GM21526 (cell line): ENCODE measurements around the gene ARPC1A.
"Not testable (repeated sequence)": the region's sequence is repeated elsewhere in the genome, so short reads cannot be mapped to it uniquely, and the experiment has no call there.

ENCODE experiments used
- ATAC-seq: cut with Tn5 transposase; IDR thresholded peaks from one replicate; pipeline ENCODE4 v1.9.1; 2021; ENCODE audit warnings: moderate library complexity; ENCODE audit not compliant: unreplicated experiment, low FRiP score

The ARPC1A gene

DNA sequence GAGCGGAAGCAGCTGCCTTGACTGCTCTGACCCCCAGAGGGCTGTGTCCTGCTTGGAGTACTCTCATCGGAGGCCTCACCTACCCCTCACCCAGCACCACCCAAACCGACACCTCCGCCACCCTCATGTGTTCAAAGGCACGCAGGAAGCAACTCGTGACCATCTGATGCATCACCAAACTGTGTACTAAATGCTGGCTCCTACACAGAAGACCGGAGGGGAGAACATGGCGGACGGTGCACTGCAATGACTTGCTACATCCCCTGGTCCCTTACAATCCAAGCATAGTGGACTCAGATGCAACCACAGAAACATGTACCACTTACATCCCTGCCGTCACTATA, 79.3 kb downstream of the ARPC1A start:
- no peak for ATAC-seq

DNA sequence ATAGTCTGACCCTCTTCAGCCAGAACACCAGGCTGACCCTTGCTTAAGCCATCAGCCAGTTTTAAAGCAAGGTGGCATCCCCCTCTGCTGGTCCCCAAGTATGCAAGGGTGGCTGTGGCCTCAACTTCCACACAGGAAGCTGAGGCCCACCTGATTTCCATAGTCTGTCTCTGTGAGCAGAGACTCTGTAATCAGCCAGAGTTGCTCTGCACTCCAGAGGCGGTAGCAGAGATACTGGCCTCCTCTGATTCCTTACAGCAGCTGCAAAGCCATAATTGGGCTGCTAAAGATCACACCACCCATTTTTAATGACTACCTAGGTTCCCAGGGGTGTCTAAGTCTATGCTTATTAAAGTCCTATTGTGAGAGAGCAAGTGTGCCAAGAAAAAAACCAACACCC, 80.9 kb downstream of the ARPC1A start:
- no peak for ATAC-seq

DNA sequence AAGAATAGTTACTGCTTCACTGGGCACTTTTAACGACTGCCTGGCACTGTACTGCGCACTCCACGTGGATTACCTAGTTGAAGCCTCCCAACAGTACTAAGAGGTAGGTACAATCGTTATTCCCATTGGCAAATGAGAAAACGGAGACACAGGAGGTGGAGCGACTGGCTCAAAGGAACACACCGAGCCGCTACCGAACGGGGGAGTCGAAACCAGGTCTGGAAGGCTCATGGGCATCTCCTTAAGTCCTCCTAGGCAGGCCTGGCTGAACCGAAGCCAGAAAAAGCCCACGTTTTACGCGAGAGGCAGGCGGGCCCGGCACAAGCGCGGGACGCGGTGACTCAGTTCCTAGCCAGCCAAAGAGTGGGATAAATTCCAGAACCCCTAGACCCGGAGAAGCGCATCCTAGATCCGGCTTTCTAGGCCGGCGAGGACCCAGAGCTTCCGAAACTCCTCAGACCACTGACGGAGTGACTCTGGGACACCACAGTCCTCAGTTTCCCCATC, 82.2 kb downstream of the ARPC1A start:
- ATAC-seq = peak; percentile 3

DNA sequence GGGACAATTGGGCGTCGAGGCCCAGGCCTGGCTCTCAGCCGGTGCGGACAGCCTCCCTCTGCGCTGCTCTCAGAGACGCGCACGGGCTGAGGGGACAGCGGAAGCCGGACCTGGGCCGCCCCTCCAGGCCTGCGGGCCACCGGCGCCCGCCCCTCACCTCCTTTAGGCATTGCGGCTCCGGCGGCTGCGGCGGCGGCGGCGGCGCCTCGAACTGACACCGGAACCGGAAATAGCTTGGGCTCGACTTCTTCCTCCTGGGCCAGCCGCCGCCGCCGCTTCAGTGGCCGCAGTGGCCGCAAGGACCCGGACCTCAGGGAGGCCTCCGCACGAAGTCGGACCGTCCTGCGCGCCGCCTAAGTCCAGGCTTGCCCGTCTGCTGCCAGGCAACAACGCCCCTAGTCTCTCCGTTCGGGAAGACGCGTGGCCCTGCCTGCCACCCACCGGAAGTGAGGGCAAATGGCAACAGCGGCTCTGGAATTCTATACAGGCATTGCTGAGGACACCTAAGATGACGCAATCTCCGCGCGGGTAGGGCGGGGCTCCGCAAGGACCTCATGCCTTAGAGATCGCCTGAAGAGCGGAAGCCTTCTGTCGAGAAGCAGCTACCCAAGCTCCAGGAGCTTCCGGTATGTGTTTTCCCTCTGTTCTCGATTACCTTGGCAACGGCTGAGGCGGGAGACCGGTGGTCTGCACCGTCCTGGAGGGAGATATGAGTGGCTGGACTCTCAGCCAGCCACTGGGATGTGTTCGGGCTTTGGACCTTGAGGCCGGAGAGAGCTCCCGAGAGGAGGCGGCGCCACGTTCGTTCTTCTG, 82.9 kb downstream of the ARPC1A start, which contains the start of the genes BUD31 and PDAP1:
Gene BUD31, plus strand, starts transcription at position 591 of the 813 bp plus-strand sequence. CDS start 2,124 bp downstream, outside the sequence.
Gene PDAP1, minus strand, starts transcription at position 219 of the 813 bp plus-strand sequence. Its CDS starts 49 bp downstream, at position 170.
- ATAC-seq = peak; percentile 58

DNA sequence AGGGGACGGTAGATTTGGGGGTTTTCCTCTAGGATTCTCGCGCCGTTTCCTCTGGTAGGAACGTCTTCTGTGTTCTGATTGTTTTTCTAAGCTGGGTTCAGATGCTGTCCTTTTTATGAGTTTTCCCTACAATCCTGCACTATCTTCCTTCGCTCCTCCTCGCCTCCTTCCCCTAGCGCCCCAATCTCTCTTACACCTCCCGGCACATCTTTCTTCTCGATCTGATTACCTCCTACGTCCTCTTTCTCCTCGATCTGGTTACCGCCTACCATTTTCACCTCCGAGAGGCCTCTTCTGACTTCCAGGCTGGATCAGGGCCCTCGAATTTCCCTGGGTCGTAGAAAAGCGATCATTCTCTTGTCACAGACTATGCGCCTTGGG, 83.5 kb downstream of the ARPC1A start:
- ATAC-seq = peak; percentile 4

DNA sequence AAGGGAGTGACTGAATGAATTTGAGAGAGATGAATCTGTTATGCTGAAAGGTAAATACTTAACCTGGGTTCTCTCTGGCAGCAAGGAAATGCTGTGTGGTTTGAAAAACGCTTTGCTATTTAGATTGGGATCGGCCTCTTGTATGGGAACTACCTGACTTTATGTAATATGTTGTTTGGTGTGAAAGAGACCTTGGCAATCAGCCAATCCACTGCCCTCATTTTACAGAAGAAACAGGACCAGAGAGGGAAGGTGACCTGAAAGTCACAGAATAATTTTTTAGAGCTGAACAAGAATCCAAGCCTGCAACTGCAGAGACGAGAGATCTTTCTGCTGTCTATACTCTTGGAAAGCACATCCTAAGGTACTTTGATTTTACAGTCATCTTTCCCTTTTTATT, 84.1 kb downstream of the ARPC1A start:
- ATAC-seq = no peak

DNA sequence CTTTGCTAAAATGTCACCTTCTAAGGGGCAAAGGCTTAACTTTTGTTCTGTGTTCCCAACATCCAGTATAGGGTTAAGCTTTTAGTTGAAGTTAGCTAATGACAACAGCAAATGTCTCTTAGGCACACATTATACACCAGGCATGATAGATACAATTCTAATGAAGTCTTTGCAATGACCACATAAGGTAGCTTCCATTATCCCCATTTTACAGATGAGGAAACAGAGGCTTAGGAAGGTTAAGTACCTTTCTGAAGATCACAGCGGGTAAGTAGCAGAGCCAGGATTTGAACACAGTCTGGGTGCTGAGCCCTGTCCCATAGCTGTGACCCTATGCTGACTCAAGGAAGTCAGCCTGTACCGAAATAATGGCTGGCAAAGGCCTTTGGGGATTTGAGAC, 84.9 kb downstream of the ARPC1A start:
- ATAC-seq = no peak

DNA sequence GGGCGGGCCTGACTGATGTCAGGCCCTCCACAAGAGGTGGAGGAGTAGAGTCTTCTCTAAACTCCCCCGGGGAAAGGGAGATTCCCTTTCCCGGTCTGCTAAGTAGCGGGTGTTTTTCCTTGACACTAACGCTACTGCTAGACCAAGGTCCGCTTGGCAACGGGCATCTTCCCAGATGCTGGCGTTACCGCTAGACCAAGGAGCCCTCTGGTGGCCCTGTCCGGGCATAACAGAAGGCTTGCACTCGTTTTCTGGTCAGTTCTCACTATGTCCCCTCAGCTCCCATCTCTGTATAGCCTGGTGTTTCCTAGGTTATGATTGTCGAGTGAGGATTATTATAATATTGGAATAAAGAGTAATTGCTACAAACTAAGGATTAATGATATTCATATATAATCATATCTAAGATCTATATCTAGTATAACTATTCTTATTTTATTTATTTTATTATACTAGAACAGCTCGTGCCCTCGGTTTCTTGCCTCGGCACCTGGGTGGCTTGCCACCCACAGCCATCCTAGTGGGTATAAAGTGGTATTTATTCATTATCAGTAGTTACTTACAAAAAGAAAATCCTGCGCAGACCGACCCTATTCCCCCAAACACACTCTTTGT, 89.9 kb downstream of the ARPC1A start:
- not testable (repeated sequence) for ATAC-seq
